WTC11 (cell line): Measurements from ENCODE around the gene SCP2D1. TPM values are rescaled to one million over a fixed set of nuclear protein-coding genes. Genes with fewer than 3 reads are reported as not detected.

Experiments used
- ATAC-seq: fragments of 200-7000 bp; cut with Tn5 transposase; 2 replicates; pipeline ENCODE4 v1.10.0; 2021; ENCODE audit warnings: mild to moderate bottlenecking, moderate library complexity
- CTCF ChIA-PET: fragments of 300-600 bp; sonication (Branson Sonifier 250); formaldehyde crosslinking; loops from one replicate; lab custom pipeline; 2021; ENCODE audit warnings: antibody characterized with exemption; lab: Charles Lee
- POLR2A ChIA-PET: fragments of 350-600 bp; sonication (Branson Sonifier 250); formaldehyde crosslinking; loops from one replicate; lab custom pipeline; 2021; ENCODE audit warnings: antibody characterized with exemption; lab: Charles Lee
- DNase-seq: peaks from one replicate; pipeline ENCODE4 v3.0.0; 2021; ENCODE audit warnings: low spot score
- H3K27ac Mint-ChIP-seq: 2 replicates; pipeline ENCODE4 v1.8.0; 2021; ENCODE audit warnings: mixed read lengths
- H3K27me3 Mint-ChIP-seq: 2 replicates; pipeline ENCODE4 v1.8.0; 2021; ENCODE audit warnings: low read depth, mild to moderate bottlenecking, moderate library complexity, mixed read lengths
- H3K36me3 Mint-ChIP-seq: 2 replicates; pipeline ENCODE4 v1.8.0; 2021; ENCODE audit warnings: mixed read lengths
- H3K4me1 Mint-ChIP-seq: 2 replicates; pipeline ENCODE4 v1.8.0; 2022; ENCODE audit warnings: mixed read lengths
- H3K4me3 Mint-ChIP-seq: 2 replicates; pipeline ENCODE4 v1.8.0; 2021; ENCODE audit warnings: mild to moderate bottlenecking, moderate library complexity, mixed read lengths
- H3K9me3 Mint-ChIP-seq: 2 replicates; pipeline ENCODE4 v1.8.0; 2021; ENCODE audit warnings: mixed read lengths
- ATF1 ChIP-seq: sonication (generic); formaldehyde crosslinking; IDR thresholded peaks from 2 replicates; pipeline ENCODE4 v1.8.1; 2023; ENCODE audit warnings: mild to moderate bottlenecking, moderate library complexity, missing genetic modification reagents
- CDX4 ChIP-seq: fragments of 250-450 bp; sonication (Bioruptor Pico); IDR thresholded peaks from 2 replicates; pipeline ENCODE4 v1.9.0; 2021; ENCODE audit warnings: moderate library complexity, mild to moderate bottlenecking, inconsistent platforms, borderline replicate concordance
- GABPB1 ChIP-seq: sonication (generic); formaldehyde crosslinking; IDR thresholded peaks from 2 replicates; pipeline ENCODE4 v1.8.1; 2023; ENCODE audit warnings: mild to moderate bottlenecking, missing genetic modification reagents
- IRF2 ChIP-seq: sonication (generic); formaldehyde crosslinking; IDR thresholded peaks from 2 replicates; pipeline ENCODE4 v1.8.0; 2022; ENCODE audit warnings: low read depth, missing genetic modification reagents, borderline replicate concordance
- JUN ChIP-seq: sonication (generic); formaldehyde crosslinking; IDR thresholded peaks from 2 replicates; pipeline ENCODE4 v1.8.0; 2023; ENCODE audit warnings: mild to moderate bottlenecking, missing genetic modification reagents
- KAT7 ChIP-seq: sonication (generic); formaldehyde crosslinking; IDR thresholded peaks from 2 replicates; pipeline ENCODE4 v1.8.1; 2023; ENCODE audit warnings: missing genetic modification reagents, mild to moderate bottlenecking, borderline replicate concordance
- NFATC4 ChIP-seq: fragments of 250-450 bp; sonication (Bioruptor Pico); IDR thresholded peaks from 2 replicates; pipeline ENCODE4 v1.9.0; 2021; ENCODE audit warnings: mild to moderate bottlenecking
- TEAD1 ChIP-seq: sonication (generic); formaldehyde crosslinking; IDR thresholded peaks from 2 replicates; pipeline ENCODE4 v1.8.0; 2022; ENCODE audit warnings: mild to moderate bottlenecking, missing genetic modification reagents
- ZNF281 ChIP-seq: sonication (generic); formaldehyde crosslinking; IDR thresholded peaks from 2 replicates; pipeline ENCODE4 v1.8.0; 2023; ENCODE audit warnings: mild to moderate bottlenecking, missing genetic modification reagents
- ZNF317 ChIP-seq: sonication (generic); formaldehyde crosslinking; IDR thresholded peaks from 2 replicates; pipeline ENCODE4 v1.8.1; 2023; ENCODE audit warnings: low read depth, mild to moderate bottlenecking, moderate library complexity, missing genetic modification reagents, borderline replicate concordance
- ZNF671 ChIP-seq: fragments of 250-450 bp; sonication (Bioruptor Pico); IDR thresholded peaks from 2 replicates; pipeline ENCODE4 v1.8.0; 2021; ENCODE audit warnings: mild to moderate bottlenecking
- total RNA-seq: library from RNA; stranded (reverse); gene quantifications from 3 replicates; pipeline ENCODE4 v1.2.3, GENCODE V29; 2021
- TF ChIP-seq, protein P1 (sequence below): sonication (generic); formaldehyde crosslinking; IDR thresholded peaks from 2 replicates; pipeline ENCODE4 v1.8.0; 2022; ENCODE audit warnings: mild to moderate bottlenecking, missing genetic modification reagents
- TF ChIP-seq, protein P2 (sequence below): fragments of 250-450 bp; sonication (Bioruptor Pico); IDR thresholded peaks from 2 replicates; pipeline ENCODE4 v2.1.2; 2022; ENCODE audit warnings: mild to moderate bottlenecking, moderate library complexity

SCP2D1 gene
- total RNA-seq, 1 experiment from 2014 or later, result not detected

GRCh38 chr20:18839507-18840247 is 26.1 kb downstream of the SCP2D1 start:
- peaks cover 6% of the 10 kb centered on the region; the same call in 1 of the 2 replicates for H3K9me3 Mint-ChIP-seq
- no peak for DNase-seq
- no peaks in the 10 kb centered on the region for H3K36me3 Mint-ChIP-seq
- POLR2A ChIA-PET, result no interaction called here
- TF ChIP-seq KAT7 (no peak), IRF2 (no peak), TEAD1 (no peak), ZNF281 (CRISPR knock-in tag) (no peak), ZNF317 (no peak), ATF1 (no peak)
- TF ChIP-seq, protein P1, sequence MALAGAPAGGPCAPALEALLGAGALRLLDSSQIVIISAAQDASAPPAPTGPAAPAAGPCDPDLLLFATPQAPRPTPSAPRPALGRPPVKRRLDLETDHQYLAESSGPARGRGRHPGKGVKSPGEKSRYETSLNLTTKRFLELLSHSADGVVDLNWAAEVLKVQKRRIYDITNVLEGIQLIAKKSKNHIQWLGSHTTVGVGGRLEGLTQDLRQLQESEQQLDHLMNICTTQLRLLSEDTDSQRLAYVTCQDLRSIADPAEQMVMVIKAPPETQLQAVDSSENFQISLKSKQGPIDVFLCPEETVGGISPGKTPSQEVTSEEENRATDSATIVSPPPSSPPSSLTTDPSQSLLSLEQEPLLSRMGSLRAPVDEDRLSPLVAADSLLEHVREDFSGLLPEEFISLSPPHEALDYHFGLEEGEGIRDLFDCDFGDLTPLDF, result no peak
- TF ChIP-seq, all 79 proteins: peak for 0
- Mint-ChIP-seq H3K27ac (no peak overlapping the region), H3K4me1 (no peaks in the 10 kb centered on the region), H3K4me3 (no peak overlapping the region), H3K27me3 (no peaks in the 10 kb centered on the region; the same call in 1 of the 2 replicates)
- no peak for ATAC-seq
- CTCF ChIA-PET, result interaction anchor here (0.6 to 1.0 kb wide), 2 partner anchors 46 to 65 kb away, joined by 3 read pairs; no protein-coding TSS in a partner anchor

- CTCF ChIA-PET, result interaction anchor here (0.6 to 1.0 kb wide), 2 partner anchors 64 to 208 kb away, joined by 3 to 4 read pairs; no protein-coding TSS in a partner anchor
- POLR2A ChIA-PET, result no interaction called here
- no peaks in the 10 kb centered on the region for H3K4me1 Mint-ChIP-seq
- H3K27me3 Mint-ChIP-seq, result no peaks in the 10 kb centered on the region; the same call in none of the 2 replicates
- H3K27ac Mint-ChIP-seq, result no peak overlapping the region
- no peak for TF ChIP-seq ZNF671 (CRISPR knock-in tag)
- DNase-seq, result no peak
- no peak overlapping the region for H3K4me3 Mint-ChIP-seq
- H3K9me3 Mint-ChIP-seq, result peaks cover 6% of the 10 kb centered on the region; the same call in 1 of the 2 replicates
- ATAC-seq, result no peak
- no peaks in the 10 kb centered on the region for H3K36me3 Mint-ChIP-seq
Measured at GRCh38 chr20:18840248-18840645, 26.7 kb downstream of the SCP2D1 start.

GRCh38 chr20:18845017-18845416 is 31.4 kb downstream of the SCP2D1 start:
- no peak for ATAC-seq
- no peak overlapping the region for H3K4me3 Mint-ChIP-seq
- DNase-seq, result no peak
- H3K9me3 Mint-ChIP-seq, result no peaks in the 10 kb centered on the region
- H3K27me3 Mint-ChIP-seq, result peaks cover 28% of the 10 kb centered on the region
- TF ChIP-seq, protein P1, result no peak
- TF ChIP-seq, protein P2, sequence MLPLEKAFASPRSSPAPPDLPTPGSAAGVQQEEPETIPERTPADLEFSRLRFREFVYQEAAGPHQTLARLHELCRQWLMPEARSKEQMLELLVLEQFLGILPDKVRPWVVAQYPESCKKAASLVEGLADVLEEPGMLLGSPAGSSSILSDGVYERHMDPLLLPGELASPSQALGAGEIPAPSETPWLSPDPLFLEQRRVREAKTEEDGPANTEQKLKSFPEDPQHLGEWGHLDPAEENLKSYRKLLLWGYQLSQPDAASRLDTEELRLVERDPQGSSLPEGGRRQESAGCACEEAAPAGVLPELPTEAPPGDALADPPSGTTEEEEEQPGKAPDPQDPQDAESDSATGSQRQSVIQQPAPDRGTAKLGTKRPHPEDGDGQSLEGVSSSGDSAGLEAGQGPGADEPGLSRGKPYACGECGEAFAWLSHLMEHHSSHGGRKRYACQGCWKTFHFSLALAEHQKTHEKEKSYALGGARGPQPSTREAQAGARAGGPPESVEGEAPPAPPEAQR (CRISPR knock-in tag), result no peak
- no peak for TF ChIP-seq NFATC4 (CRISPR knock-in tag)
- TF ChIP-seq CDX4 (CRISPR knock-in tag), result no peak
- TF ChIP-seq GABPB1 (CRISPR knock-in tag), result no peak
- no peak for TF ChIP-seq JUN (CRISPR knock-in tag)
- POLR2A ChIA-PET, result interaction anchor here (0.6 kb wide), 1 partner anchor 23 kb away, joined by 3 read pairs; no protein-coding TSS in a partner anchor
- CTCF ChIA-PET, result interaction anchor here (1.1 kb wide), 1 partner anchor 784 kb away, joined by 3 read pairs; no protein-coding TSS in a partner anchor
- H3K36me3 Mint-ChIP-seq, result no peaks in the 10 kb centered on the region
- no peak overlapping the region for H3K27ac Mint-ChIP-seq
- no peaks in the 10 kb centered on the region for H3K4me1 Mint-ChIP-seq
